Superior temporal gyrus (tissue), 1 donor: ENCODE data around the gene IL32.
"Not testable (repeated sequence)": the region's sequence is repeated elsewhere in the genome, so short reads cannot be mapped to it uniquely, and the experiment has no call there.

Experiments used
- DNase-seq: peaks from one replicate; pipeline ENCODE4 v3.0.0-alpha.2; 2016; ENCODE audit errors: extremely low spot score

IL32 gene

DNA sequence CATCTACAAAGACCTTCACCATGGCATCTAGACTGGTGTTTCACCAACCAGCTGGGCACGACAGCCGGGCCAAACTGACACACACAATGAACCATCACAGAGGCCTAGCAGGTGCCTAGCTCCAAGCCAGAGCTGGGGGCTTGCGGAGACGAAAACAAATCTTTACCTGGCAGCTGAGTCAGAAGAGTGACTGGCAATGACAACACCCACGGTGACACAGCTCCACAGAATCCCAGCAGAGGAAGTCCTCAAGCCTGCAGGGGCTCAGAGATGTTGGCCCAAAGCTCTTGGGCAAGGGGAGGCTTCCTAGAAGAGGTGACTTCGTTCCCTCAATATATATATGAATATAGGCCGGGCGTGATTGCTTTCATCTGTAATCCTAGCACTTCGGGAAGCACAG is 13.9 kb upstream of the IL32 start:
- no peak for DNase-seq

DNA sequence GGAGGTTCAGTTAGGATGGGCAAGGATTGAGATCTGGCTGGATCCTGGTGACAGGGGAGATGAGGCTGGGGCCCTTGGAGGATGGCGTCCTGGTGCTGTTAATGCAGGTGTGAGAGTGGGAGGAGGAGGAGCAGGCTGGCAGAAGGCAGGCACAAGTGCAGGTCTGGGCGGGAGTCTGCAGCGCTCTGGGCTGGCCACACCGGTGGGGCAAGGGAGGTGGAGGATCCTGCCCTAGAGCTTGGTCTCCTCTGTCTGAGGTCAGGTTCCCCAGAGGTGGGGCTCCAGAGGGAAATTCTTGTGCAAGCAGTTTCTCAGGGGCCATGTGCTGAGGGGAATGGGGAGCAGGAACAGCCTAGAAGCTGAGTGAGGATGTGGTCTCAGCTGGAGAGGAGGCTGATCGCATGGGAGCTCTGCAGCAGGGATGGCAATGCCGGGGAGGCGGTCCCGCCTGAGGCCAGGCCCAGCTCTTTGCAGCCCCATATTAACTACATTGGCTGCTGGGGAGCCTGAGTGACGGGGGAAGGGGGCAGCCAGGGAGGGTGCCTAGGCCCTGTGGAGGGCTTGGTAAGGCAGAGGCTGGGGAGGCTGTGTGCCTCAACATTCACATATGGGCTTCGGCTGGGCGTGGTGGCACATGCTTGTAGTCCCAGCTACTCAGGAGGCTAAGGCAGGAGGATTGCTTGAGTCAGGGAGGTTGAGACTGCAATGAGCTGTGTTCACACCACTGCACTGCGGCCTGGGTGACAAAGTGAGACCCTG is 12.7 kb upstream of the IL32 start:
- DNase-seq: not testable (repeated sequence)

DNA sequence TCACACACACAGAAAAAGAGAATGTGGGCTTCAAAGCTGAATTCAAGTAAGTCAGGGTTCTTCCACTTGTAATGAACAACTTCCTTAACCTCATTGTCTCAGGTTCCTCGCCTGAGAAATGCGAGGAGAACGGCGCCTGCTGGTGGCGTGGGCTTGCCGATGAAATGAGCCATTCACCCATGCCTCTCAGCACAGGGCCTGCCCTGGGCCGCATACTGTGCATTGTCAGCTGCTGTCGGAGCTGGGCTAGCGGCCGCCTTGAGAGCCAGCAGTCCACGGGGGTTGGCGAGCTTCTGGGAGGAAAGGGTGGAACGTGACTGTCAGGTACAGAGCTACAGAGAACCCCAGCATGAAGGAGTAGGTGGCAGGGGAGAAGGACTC is 12.1 kb upstream of the IL32 start:
- not testable (repeated sequence) for DNase-seq

DNA sequence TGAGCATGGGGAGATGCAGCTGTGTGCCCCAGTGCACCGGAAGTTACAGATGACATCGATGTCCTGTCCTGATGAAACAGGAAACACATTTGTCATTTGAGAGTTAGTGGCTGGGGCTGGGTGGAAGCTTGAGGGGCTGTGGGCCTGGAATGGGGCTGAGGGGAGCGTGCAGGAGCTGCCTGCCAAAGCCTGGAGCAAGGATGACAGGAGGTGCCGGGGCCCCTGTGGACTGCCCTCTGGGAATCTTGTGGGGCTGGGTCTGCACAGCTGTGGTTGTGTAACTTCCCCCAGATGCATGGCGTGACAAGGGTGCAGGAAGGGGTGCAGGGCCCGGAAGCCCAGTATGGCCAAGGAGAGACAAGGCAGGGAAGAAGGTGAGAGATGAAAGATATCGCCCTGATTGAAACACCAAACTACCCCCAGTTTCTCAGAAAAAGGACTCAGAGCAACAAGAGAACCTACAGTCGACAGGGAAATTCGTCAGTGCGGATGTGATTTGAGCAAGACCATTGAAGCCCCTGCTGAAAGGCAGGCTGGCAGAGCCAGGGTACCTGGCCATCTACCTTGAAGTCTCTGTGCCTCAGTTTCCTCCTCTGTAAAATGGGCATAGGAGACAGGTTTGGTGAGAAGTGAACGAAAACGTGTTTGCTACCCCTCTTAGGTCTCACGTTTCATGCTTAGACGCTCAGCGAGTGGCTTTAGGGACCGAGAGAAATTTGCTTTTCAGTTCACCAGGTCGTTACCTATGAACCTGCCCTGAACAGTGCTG is 10.3 kb upstream of the IL32 start:
- no peak for DNase-seq

DNA sequence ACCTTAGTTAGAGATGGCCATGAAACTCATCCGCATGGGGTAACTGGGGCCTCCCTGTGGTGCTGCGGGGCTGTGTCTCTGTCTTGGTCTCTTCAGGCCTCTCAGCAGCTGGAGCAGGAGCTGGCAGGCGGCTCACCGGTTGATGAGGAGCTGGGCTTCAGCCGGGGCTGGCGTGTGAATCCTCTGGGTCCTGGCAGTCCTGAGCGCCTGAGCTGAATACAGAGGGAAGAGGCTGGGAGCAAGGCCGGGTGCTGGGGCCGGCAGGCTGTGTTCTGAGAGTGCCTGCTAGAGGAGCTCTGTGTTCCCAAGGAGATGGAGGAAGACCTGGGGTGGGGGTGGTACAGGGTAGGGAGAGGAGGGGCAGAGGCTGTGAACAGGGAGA is 9.7 kb upstream of the IL32 start:
- not testable (repeated sequence) for DNase-seq

DNA sequence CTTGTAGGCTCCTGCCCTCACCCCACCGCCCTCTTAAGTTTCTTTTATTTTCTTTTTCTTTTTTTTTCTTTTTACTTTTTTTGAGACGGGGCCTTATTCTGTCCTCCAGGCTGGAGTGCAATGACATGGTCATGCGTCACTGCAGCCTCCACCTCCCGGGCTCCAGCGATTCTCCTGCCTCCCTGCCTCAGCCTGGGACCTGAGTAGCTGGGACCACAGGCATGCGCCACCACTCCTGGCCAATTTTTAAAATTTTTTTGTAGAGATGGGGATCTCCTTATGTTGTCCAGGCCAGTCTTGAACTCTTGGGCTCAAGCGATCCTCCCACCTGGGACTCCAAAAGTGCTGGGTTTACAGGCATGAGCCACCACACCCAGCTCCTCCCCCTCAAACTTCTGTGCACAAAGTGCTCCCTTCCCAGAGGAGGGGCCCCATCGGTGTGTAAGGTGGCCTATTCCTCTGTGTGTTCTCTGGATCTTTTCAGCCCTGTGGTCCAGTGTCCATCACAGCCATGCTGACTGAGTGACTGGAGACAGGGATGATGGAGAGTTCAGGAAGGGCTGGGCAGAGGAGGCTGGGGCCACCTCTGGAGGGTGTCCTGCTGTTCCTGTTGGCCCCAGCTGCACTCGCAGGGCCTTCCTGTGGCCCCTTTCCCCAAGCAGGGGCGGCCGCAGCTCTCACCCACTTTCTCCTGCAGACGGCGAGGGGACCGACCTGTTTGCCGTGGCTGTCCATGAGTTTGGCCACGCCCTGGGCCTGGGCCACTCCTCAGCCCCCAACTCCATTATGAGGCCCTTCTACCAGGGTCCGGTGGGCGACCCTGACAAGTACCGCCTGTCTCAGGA is 8.9 kb upstream of the IL32 start:
- DNase-seq: no peak

DNA sequence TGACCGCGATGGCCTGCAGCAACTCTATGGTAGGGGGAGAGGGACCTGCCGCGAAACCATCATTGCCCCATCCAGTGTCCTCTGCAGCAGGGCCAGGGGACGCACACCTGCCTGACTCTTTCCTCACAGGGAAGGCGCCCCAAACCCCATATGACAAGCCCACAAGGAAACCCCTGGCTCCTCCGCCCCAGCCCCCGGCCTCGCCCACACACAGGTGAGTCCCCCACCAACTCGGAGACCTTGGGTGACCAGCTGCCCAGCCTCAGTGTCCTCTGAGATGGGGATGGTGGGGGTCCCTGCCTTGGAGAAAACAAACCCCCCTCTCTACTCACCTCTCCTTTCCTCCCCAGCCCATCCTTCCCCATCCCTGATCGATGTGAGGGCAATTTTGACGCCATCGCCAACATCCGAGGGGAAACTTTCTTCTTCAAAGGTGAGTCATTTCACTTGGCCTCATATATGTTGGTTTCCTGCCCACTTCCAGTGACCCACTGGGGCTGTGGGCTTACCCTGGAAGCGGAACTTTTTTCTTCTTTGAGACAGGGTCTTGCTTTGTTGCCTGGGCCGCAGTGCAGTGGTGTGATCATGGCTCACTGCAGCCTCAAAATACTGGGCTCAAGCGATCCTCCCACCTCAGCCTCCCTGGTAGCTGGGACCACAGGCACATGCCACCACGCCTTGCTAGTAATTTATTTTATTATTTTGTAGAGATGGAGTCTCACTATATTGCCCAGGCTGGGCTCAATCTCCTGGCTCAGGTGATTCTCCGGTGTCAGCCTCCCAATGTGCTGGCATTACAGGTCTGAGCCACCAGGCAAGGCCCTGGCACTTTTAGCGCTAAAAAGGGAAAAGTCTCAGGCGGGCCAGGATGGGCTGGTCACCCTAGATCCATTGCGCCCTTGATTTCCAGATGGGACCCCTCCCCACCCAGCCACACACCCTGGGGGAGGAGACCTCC is 8.0 kb upstream of the IL32 start:
- DNase-seq: no peak

DNA sequence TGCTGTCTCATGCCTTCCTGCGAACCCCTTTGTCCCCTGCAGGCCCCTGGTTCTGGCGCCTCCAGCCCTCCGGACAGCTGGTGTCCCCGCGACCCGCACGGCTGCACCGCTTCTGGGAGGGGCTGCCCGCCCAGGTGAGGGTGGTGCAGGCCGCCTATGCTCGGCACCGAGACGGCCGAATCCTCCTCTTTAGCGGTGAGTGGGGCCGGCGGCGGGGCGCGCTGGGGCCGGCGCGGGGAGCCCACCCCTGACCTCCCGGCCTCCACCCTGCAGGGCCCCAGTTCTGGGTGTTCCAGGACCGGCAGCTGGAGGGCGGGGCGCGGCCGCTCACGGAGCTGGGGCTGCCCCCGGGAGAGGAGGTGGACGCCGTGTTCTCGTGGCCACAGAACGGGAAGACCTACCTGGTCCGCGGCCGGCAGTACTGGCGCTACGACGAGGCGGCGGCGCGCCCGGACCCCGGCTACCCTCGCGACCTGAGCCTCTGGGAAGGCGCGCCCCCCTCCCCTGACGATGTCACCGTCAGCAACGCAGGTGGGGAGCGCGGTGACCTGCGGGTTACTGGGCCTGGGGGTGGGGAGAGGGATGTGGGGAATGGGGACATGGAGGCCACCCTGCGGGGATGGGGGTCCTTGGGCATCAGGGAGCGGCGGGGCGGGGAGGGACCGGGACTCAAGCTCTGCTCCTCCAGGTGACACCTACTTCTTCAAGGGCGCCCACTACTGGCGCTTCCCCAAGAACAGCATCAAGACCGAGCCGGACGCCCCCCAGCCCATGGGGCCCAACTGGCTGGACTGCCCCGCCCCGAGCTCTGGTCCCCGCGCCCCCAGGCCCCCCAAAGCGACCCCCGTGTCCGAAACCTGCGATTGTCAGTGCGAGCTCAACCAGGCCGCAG is 7.1 kb upstream of the IL32 start:
- peak; percentile 10 for DNase-seq

- peak; percentile 80 for DNase-seq
Measured at GRCh38 chr16:3059041-3059722, 6.3 kb upstream of the IL32 start.

DNA sequence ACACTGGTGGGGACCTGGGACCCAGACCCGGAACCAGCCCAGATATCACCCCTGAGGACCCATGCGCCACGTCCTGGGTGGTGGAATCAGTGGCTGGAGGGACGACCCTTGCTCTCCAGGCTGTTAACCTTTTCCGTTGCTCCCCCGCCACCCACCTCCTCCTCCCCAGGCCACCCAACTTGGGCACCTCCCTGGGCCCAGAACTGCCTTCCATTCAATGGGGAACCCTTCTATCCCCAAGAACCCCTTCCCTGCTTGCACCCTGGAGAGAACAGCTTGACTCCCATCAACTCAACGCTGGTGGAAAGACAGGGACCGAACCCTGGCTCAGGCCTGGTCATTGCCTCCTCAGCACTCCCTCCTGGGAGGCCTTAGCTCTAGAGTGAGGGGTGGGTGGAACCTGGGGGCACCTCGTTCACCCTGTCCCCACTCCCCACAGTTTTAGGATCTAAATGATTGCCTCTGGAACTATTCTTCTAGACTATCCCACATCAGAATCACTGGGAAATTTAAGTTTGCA is 5.7 kb upstream of the IL32 start:
- DNase-seq: no peak

DNA sequence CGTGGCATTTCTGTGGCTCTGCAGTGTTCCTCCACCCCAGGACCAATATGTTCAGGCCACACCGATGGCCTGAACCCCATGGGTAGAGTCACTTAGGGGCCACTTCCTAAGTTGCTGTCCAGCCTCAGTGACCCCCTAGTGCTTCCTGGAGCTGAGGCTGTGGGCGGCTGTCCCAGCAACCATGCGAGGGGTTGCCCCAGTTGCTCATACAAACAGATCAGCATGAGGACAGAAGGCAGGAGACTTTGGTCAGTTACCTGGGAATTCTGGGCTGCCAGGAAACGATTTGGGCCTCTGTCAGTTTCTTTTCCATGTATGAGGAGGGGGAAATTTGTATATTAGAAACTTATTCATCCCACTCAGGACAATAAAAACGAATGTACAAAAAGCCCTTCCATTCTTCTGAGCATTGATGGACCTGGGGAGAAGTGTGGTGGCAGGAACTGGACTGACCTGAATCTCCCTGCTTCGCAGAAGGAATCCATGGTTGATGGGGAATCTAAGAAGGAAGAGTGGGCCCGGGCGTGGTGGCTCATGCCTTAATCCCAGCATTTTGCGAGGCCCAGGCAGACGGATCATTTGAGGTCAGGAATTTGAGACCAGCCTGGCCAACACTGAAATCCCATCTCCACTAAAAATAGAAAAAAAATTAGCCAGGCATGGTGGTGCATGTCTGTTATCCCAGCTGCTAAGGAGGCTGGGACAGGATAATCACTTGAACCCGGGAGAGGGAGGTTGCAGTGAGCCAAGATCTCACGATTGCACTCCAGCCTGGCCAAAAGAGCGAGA is 4.9 kb upstream of the IL32 start:
- DNase-seq: no peak

DNA sequence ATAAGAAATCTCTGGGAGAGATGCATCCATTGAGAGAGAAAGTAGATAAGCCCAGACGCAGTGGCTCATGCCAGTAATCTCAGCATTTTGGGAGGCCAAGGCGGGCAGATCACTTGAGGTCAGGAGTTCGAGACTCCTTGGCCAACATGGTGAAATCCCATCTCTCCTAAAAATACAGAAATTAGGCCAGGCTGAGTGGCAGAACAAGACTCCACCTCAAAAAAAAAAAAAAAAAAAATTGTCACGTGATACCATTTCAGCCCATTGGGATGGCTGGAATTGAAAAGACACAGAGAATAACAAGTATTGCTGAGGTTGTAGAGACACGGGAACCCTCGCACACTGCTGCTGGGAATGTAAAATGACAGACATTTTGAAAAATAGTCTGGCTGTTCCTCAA is 2.9 kb upstream of the IL32 start:
- no peak for DNase-seq

DNA sequence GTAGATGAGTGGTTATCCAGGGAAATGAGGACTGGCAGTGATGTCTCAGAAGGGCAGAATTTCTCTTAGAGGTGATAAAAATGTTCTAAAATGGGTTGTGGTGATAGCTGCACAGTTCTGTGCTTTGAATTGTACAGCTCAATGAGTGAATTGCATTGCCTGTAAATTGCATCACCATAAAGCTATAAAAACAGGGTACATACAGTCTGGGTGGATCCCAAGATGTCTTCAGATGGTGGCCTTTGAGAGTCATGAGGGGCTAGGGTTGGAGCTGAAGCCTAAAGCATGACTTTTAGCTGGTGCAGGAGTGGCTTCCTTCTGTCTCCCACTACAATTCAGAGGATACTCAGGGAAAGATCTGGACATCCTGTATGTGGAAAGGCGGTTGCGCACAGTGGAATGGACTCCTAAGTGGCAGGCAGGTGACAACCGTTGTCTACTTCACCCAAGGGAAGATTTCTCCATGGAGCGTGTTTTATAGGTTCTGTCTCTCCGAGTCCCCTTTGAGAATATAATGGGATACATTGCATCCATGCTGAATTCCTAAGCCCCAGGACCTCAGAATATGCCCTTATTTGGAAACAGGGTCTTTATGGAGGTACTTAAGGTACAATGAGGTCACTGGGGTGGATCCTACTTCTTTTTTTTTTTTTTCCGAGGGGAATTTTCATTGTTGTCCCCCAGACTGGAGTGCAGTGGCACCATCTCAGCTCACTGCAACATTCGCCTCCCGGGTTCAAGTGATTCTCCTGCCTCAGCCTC is 1.6 kb upstream of the IL32 start:
- no peak for DNase-seq

- DNase-seq: no peak
Measured at GRCh38 chr16:3065742-3066439, 451 bp downstream of the IL32 start.

- DNase-seq: no peak
Measured at GRCh38 chr16:3066440-3066748, 954 bp downstream of the IL32 start.

DNA sequence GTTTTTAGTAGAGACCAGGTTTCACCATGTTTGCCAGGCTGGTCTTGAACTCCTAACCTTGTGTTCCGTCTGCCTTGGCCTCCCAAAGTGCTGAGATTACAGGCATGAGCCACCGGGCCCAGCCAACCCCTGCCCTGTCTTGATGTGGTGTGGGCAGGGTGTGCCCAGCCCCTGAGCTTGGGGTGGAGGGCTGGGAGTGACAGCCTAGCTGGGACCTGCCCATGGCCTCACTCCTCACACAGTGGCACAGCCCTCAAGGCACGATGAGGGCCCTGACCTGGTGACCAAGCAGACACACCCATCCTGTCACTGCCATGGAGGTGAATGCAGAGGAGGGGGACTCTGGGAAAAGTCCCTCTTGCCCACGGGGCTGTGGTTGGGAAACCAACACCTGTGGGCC is 3.0 kb downstream of the IL32 start:
- DNase-seq: no peak

DNA sequence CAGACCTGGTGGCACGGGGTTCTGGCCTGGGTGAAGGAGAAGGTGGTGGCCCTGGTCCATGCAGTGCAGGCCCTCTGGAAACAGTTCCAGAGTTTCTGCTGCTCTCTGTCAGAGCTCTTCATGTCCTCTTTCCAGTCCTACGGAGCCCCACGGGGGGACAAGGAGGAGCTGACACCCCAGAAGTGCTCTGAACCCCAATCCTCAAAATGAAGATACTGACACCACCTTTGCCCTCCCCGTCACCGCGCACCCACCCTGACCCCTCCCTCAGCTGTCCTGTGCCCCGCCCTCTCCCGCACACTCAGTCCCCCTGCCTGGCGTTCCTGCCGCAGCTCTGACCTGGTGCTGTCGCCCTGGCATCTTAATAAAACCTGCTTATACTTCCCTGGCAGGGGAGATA is 3.7 kb downstream of the IL32 start:
- not testable (repeated sequence) for DNase-seq
